BLaER1 (cell line): ENCODE data around the gene CD200R1.

Experiments used
- H3K27ac ChIP-seq: shearing (Covaris generic); formaldehyde crosslinking; 2 replicates; pipeline ENCODE4 v1.8.1; 2022
- H3K27me3 ChIP-seq: shearing (Covaris generic); formaldehyde crosslinking; 2 replicates; pipeline ENCODE4 v1.8.1; 2022
- H3K36me3 ChIP-seq: shearing (Covaris generic); formaldehyde crosslinking; 2 replicates; pipeline ENCODE4 v1.8.1; 2022
- H3K4me1 ChIP-seq: shearing (Covaris generic); formaldehyde crosslinking; 2 replicates; pipeline ENCODE4 v1.8.1; 2022
- H3K4me2 ChIP-seq: shearing (Covaris generic); formaldehyde crosslinking; 2 replicates; pipeline ENCODE4 v1.8.1; 2022
- H3K4me3 ChIP-seq: shearing (Covaris generic); formaldehyde crosslinking; 2 replicates; pipeline ENCODE4 v1.8.1; 2022
- H3K9ac ChIP-seq: shearing (Covaris generic); formaldehyde crosslinking; 2 replicates; pipeline ENCODE4 v1.8.1; 2022
- H3K9me3 ChIP-seq: shearing (Covaris generic); formaldehyde crosslinking; 2 replicates; pipeline ENCODE4 v1.8.1; 2022
- H4K20me1 ChIP-seq: shearing (Covaris generic); formaldehyde crosslinking; 2 replicates; pipeline ENCODE4 v1.8.1; 2022
- Cebpa-rat ChIP-seq: shearing (Covaris generic); IDR thresholded peaks from 2 replicates; pipeline ENCODE4 v1.8.1; 2022

The CD200R1 gene

DNA sequence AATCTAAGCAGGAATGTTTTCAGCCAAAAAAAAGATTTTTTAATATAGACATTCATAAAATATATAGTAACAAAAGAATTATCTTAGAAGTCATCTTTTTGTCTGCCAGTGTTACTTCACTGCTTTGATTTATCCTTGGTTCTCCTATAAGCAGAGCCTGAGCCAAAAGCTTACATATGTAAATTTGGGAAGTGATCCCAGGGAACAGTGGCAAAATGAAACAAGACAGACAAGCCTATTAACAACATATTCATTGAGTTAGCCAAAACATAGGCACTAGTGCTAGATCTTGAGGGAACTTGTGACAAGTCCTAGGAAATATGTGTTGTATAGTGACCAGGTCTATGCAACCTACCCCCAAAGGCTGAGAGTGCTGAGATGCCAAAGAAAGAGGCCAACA lies 27.1 kb upstream of the CD200R1 start:
- H3K36me3 ChIP-seq = peaks cover 87% of the 10 kb centered on the region
- H3K27ac ChIP-seq = no peak overlapping the region
- peaks cover 7% of the 10 kb centered on the region; the same call in 1 of the 2 replicates for H4K20me1 ChIP-seq
- no peak overlapping the region for H3K9ac ChIP-seq
- H3K4me3 ChIP-seq = no peak overlapping the region
- H3K9me3 ChIP-seq = no peaks in the 10 kb centered on the region
- no peak for TF ChIP-seq Cebpa-rat
- no peaks in the 10 kb centered on the region for H3K27me3 ChIP-seq
- no peaks in the 10 kb centered on the region for H3K4me1 ChIP-seq
- no peak overlapping the region for H3K4me2 ChIP-seq

DNA sequence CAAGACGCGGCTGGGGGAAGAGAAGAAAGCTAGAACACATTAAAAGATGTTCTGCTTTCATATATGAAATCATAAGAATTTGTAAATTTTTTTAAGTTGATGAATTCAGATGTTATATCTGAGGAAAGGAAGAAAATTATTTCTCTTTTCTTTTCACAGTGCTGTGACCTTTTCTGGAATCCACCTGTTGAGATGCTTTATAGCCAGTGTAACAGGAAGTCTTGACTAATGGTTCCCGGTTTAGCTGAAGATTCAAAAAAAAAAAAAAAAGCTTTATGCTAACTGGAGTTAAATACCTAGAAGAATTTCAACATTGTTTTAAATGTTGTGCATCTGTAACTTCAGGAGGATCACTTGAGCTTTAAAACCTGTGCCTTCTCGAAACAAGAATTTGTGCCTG lies 25.8 kb upstream of the CD200R1 start:
- Histone ChIP-seq H3K9me3 (no peaks in the 10 kb centered on the region), H3K27ac (no peak overlapping the region), H3K4me2 (no peak overlapping the region), H3K4me3 (no peak overlapping the region), H4K20me1 (peaks cover 7% of the 10 kb centered on the region; the same call in 1 of the 2 replicates), H3K4me1 (no peaks in the 10 kb centered on the region), H3K36me3 (peaks cover 74% of the 10 kb centered on the region), H3K27me3 (no peaks in the 10 kb centered on the region), H3K9ac (no peak overlapping the region)
- no peak for TF ChIP-seq Cebpa-rat

DNA sequence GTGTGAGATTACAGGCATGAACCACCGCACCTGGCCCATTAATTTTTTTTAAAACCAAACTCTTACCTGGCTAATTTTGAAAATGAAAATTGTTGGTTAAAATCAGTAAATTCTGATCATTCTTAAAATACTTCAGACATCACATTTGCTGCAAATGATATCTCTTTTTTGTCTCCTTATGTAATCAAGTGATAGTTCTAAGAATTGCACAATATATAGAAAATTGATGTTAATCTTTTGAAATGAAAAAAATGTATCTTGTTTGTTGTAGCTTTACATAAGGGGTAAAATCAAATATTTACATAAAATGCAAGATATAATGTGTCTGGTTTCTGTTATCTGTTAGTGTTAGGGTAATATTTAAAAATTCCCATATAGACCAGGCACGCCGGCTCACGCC lies 20.9 kb upstream of the CD200R1 start:
- no peak for TF ChIP-seq Cebpa-rat
- H3K27me3 ChIP-seq = no peaks in the 10 kb centered on the region
- no peak overlapping the region for H3K9ac ChIP-seq
- H4K20me1 ChIP-seq = no peaks in the 10 kb centered on the region
- peaks cover 25% of the 10 kb centered on the region for H3K4me1 ChIP-seq
- H3K9me3 ChIP-seq = no peaks in the 10 kb centered on the region
- H3K27ac ChIP-seq = no peak overlapping the region
- H3K36me3 ChIP-seq = peaks cover 36% of the 10 kb centered on the region
- no peak overlapping the region for H3K4me2 ChIP-seq
- no peak overlapping the region for H3K4me3 ChIP-seq

DNA sequence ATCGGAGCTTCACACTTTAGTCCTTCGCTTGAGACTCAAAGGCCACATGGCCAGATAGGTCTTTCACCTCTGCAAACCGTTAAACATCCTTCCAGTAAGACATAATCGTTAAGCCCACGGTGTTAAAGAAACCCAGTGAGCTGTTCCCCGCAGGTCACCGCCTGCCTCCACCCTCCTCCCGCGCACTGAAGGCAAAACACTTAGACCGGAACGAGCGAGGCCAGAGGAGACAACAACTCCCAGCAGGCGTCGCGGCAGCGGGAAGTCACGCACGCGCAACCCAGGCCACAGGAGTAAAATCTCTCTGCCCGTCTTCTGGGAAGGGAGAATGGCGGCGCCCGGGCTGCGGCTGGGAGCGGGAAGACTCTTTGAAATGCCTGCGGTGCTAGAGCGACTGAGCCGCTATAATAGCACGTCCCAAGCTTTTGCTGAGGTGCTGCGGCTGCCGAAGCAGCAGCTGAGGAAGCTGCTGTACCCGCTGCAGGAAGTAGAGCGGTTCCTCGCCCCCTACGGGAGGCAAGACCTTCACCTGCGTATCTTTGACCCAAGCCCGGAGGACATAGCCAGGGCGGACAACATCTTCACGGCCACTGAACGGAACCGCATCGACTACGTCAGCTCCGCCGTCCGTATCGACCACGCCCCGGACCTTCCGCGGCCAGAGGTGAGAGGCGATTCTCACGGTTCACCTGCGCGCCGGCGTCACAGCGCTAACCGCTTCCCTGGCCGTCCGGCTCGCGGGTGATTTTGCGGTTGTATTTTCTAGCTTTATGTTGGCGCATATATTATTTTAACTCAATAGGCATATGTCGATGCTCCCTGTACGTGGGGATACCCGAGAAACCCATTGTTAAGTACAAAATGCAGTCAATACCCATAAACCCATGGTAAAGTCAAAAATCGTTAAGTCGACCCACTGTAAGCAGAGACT lies 16.0 kb upstream of the CD200R1 start, which contains the start of gene GTPBP8:
GTPBP8 (plus strand) TSS at position 313 of the 931 bp plus-strand sequence; CDS start at position 329, 16 bp downstream.
- H3K4me1 ChIP-seq = peaks cover 32% of the 10 kb centered on the region
- H3K27me3 ChIP-seq = no peaks in the 10 kb centered on the region
- peak within 1 kb of the TSS; percentile 75 for H3K4me2 ChIP-seq
- H3K27ac ChIP-seq = peak within 1 kb of the TSS; percentile 87
- H3K36me3 ChIP-seq = 0 out of 2 replicates have a peak, but pooled peaks cover 11% of the 10 kb centered on the region
- no peak for TF ChIP-seq Cebpa-rat
- H4K20me1 ChIP-seq = no peaks in the 10 kb centered on the region
- H3K9ac ChIP-seq = peak within 1 kb of the TSS; percentile 88
- peak within 1 kb of the TSS; percentile 83 for H3K4me3 ChIP-seq
- no peaks in the 10 kb centered on the region for H3K9me3 ChIP-seq

DNA sequence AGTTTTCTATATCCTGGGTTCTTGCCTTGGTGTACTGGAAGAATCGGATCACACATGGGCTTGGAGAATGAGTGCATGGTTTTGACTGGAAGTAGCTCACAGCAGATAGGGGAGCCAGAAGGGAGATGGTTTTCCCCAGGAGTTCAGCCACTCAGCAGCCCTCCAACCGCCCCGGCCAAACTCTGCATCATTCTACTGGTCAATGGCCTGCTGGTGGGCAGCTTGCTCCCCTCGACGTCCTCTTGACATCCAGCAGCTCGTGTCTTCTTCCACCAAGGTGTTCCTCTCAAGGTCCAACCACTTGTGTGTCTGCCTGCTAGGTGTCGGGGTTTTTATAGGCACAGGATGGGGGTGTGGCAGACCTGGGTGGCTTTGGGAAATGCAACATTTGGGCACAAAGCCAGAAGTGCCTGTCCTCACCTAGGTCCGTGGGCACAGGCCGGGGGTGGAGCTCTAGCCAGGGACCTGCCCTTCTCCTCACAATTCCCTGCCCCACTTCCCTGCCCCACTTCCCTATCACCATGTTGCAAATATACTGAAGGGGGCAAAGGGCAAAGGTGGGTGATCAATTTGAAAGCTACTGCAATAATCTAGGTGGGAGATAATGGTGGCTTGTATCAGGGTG lies 12.9 kb upstream of the CD200R1 start:
- Histone ChIP-seq H3K27me3 (no peaks in the 10 kb centered on the region), H3K4me1 (peaks cover 32% of the 10 kb centered on the region), H3K36me3 (no peaks in the 10 kb centered on the region), H3K4me2 (no peak overlapping the region), H3K9me3 (no peaks in the 10 kb centered on the region), H3K4me3 (no peak overlapping the region), H3K27ac (no peak overlapping the region), H4K20me1 (no peaks in the 10 kb centered on the region), H3K9ac (no peak overlapping the region)
- no peak for TF ChIP-seq Cebpa-rat

DNA sequence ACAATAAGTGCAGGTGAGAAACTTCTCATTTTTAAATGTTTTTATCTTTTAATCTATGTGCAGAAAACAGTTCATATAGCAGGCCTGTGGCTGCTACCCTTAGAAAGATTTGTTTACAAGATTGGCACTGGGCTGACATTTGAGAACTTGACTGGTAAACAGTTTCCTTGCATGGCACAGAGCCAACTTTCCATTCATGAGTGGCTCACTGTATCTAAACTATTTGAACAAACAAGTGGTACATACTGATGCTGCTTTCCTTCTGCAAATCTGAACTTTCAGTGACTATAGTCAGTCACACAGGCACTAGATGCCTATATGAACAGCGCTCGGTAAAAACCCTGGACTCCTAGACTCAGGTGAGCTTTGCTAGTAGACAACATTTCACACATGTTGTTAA lies 9.6 kb upstream of the CD200R1 start:
- no peaks in the 10 kb centered on the region for H3K36me3 ChIP-seq
- H3K27ac ChIP-seq = no peak overlapping the region
- H4K20me1 ChIP-seq = no peaks in the 10 kb centered on the region
- TF ChIP-seq Cebpa-rat = no peak
- no peaks in the 10 kb centered on the region for H3K27me3 ChIP-seq
- peak overlapping the region; percentile 31; the same call in 1 of the 2 replicates for H3K4me2 ChIP-seq
- H3K4me1 ChIP-seq = peaks cover 11% of the 10 kb centered on the region
- H3K9ac ChIP-seq = no peak overlapping the region
- no peak overlapping the region for H3K4me3 ChIP-seq
- H3K9me3 ChIP-seq = no peaks in the 10 kb centered on the region

DNA sequence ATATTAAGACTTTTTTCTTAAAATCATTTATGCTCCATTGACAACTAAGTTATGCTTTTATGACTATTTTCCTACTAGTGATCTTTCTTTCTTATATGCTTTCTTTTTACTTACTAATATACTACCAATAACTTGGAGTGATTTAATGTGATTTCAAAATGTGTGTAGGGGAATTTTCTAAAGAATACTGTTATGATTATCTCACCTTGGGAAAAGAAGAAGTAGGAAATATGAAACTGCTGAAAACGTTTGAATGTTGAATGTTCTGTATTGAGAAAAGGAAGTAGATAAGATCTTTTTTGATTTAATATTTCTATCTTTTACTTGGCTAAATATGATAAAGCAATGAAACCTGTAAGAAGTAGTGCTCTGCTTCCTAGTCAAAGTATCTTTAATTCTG lies 7.8 kb upstream of the CD200R1 start:
- Histone ChIP-seq H3K4me2 (no peak overlapping the region), H3K9ac (no peak overlapping the region), H3K9me3 (no peaks in the 10 kb centered on the region), H4K20me1 (no peaks in the 10 kb centered on the region), H3K36me3 (no peaks in the 10 kb centered on the region), H3K27ac (no peak overlapping the region), H3K27me3 (no peaks in the 10 kb centered on the region), H3K4me3 (no peak overlapping the region), H3K4me1 (peaks cover 11% of the 10 kb centered on the region)
- TF ChIP-seq Cebpa-rat = no peak

DNA sequence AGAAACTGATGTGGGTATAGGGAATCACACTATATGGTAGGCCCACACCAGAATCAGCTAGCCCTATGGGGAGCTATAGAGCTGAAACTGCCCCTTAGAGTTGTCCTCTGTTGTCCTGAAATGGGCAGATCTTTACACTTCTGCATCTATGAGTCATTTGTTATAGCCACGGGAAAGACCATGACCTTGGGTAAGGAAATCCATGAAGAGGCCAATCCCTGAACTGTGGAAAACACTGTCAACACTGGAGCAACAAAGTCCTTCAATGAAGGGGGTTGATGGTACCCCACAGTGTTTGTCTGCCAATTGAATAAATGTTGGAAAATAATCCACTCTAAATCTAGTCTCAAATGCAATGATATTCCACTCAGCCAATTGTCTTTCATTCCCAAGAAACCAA lies 5.2 kb upstream of the CD200R1 start:
- no peak for TF ChIP-seq Cebpa-rat
- H3K9ac ChIP-seq = no peak overlapping the region

DNA sequence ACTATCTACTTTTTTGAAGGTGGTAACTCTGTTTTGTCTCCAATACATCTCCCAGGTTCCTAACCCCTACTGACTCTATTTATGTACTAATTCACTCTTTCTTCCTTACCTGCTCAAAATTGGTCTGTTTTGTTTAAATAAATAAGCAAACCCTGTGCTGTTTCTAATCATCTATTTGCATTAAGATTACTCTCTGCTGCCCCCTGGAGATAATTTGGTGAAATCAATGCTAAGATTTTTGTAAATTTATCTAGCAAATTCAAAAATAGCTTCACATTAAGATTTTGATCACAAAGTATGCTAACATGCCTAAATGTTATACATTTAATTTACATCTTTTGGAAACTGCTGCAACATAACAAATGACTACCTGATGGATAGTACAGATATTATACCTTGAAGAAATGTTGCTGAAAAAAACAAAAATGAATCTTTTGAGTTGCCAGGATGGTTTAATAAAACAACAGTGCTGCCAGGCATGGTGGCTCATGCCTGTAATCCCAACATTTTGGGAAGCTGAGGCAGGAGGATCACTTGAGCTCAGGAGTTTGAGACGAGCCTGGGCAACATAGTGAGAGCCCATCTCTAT lies 4.4 kb upstream of the CD200R1 start:
- H3K4me2 ChIP-seq = no peak overlapping the region
- no peaks in the 10 kb centered on the region for H4K20me1 ChIP-seq
- H3K9ac ChIP-seq = no peak overlapping the region
- no peak for TF ChIP-seq Cebpa-rat
- H3K27me3 ChIP-seq = no peaks in the 10 kb centered on the region
- H3K9me3 ChIP-seq = no peaks in the 10 kb centered on the region
- peaks cover 33% of the 10 kb centered on the region for H3K4me1 ChIP-seq
- no peaks in the 10 kb centered on the region for H3K36me3 ChIP-seq
- H3K4me3 ChIP-seq = no peak overlapping the region
- no peak overlapping the region for H3K27ac ChIP-seq

More for the DNA sequence above, 5.2 kb upstream of the CD200R1 start:
- no peaks in the 10 kb centered on the region for H3K27me3 ChIP-seq
- no peaks in the 10 kb centered on the region for H3K36me3 ChIP-seq
- no peaks in the 10 kb centered on the region for H4K20me1 ChIP-seq
- H3K4me1 ChIP-seq = peaks cover 33% of the 10 kb centered on the region
- H3K9me3 ChIP-seq = no peaks in the 10 kb centered on the region
- no peak overlapping the region for H3K4me3 ChIP-seq
- no peak overlapping the region for H3K4me2 ChIP-seq
- no peak overlapping the region for H3K27ac ChIP-seq

DNA sequence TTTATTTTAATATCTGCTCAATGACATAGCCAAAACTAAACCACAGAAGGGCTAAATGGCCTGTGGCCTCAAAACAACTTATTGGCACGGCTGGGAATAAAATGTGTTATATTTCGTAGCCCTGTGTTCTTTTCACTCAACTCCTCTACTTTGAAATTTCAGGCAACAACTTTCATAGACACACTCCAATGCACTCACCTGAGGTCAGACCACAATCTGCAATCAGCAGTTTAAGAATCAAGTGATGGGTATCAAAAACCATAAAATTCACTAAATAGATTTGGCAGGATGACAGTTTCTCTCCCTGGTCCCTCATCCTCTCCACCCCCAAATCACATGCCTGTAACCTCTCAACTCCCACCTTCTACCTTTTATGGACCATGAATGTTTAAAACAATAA lies 2.0 kb upstream of the CD200R1 start:
- H3K27ac ChIP-seq = no peak overlapping the region
- H3K9ac ChIP-seq = no peak overlapping the region
- no peaks in the 10 kb centered on the region for H3K9me3 ChIP-seq
- no peak overlapping the region for H3K4me3 ChIP-seq
- no peaks in the 10 kb centered on the region for H4K20me1 ChIP-seq
- no peak overlapping the region for H3K4me2 ChIP-seq
- no peaks in the 10 kb centered on the region for H3K36me3 ChIP-seq
- no peak for TF ChIP-seq Cebpa-rat
- peaks cover 28% of the 10 kb centered on the region; the same call in 1 of the 2 replicates for H3K4me1 ChIP-seq
- no peaks in the 10 kb centered on the region for H3K27me3 ChIP-seq
